Smooth muscle cell (in vitro differentiated cells): ENCODE results near the gene ERAL1. TPM values are rescaled to one million over a fixed set of nuclear protein-coding genes. Genes with fewer than 3 reads are reported as not detected.
"Not testable (repeated sequence)": the region's sequence is repeated elsewhere in the genome, so short reads cannot be mapped to it uniquely, and the experiment has no call there.

Experiments used
- DNase-seq: peaks from one replicate; lab custom pipeline; 2025; ENCODE audit not compliant: unreplicated experiment; lab: John Stamatoyannopoulos, UW
- H2AFZ ChIP-seq: fragments of 200-600 bp; sonication (generic); 2 replicates; pipeline ENCODE4 v1.6.0; 2016; ENCODE audit warnings: antibody characterized with exemption, low read depth, mild to moderate bottlenecking
- H3F3A ChIP-seq: fragments of 200-600 bp; sonication (generic); 2 replicates; pipeline ENCODE4 v1.6.0; 2017; ENCODE audit warnings: antibody characterized with exemption, low read depth
- H3K27ac ChIP-seq: fragments of 200-600 bp; sonication (generic); 2 replicates; pipeline ENCODE4 v1.5.1; 2016; ENCODE audit warnings: low read depth, mild to moderate bottlenecking
- H3K27me3 ChIP-seq: fragments of 200-600 bp; sonication (generic); 2 replicates; pipeline ENCODE4 v1.6.1; 2016; ENCODE audit warnings: low read depth, mild to moderate bottlenecking
- H3K36me3 ChIP-seq: fragments of 200-600 bp; sonication (generic); 2 replicates; pipeline ENCODE4 v1.5.1; 2016; ENCODE audit warnings: low read depth
- H3K4me1 ChIP-seq: fragments of 200-600 bp; sonication (generic); 2 replicates; pipeline ENCODE4 v1.5.1; 2016; ENCODE audit warnings: low read depth
- H3K4me2 ChIP-seq: fragments of 200-600 bp; sonication (generic); 2 replicates; pipeline ENCODE4 v1.6.0; 2016; ENCODE audit warnings: mild to moderate bottlenecking
- H3K4me3 ChIP-seq: fragments of 200-600 bp; sonication (generic); 2 replicates; pipeline ENCODE4 v1.5.1; 2016; ENCODE audit warnings: mild to moderate bottlenecking
- H3K79me2 ChIP-seq: fragments of 200-600 bp; sonication (generic); 2 replicates; pipeline ENCODE4 v1.6.0; 2016; ENCODE audit warnings: low read depth, mild to moderate bottlenecking
- H3K9ac ChIP-seq: fragments of 200-600 bp; sonication (generic); 2 replicates; pipeline ENCODE4 v1.6.0; 2016; ENCODE audit warnings: low read depth
- H3K9me3 ChIP-seq: fragments of 200-600 bp; sonication (generic); replicated peaks from 2 replicates; pipeline ENCODE4 v1.5.1; 2016; ENCODE audit warnings: low read depth
- H4K20me1 ChIP-seq: fragments of 200-600 bp; sonication (generic); 2 replicates; pipeline ENCODE4 v1.6.0; 2016; ENCODE audit warnings: low read depth
- WGBS: methylation state at CpG from one replicate; pipeline ENCODE4 v1.1.7; 2016; ENCODE audit warnings: low lambda C conversion rate; 5-methylcytosine and 5-hydroxymethylcytosine counted together
- polyA plus RNA-seq: library from polyadenylated mRNA; unstranded; fragments of >200 nt; fragmentation: Nextera tagmentation; extraction: Ambion mirVana; gene quantifications from 2 replicates; pipeline ENCODE4 v1.2.1, GENCODE V29; 2016
- total RNA-seq: library from RNA; depleted of rRNA; stranded (reverse); fragments of >200 nt; gene quantifications from 2 replicates; pipeline ENCODE4 v1.2.3, GENCODE V29; 2014
- TF ChIP-seq, protein P1 (sequence below): fragments of 200-600 bp; sonication (generic); IDR thresholded peaks from 2 replicates; pipeline ENCODE4 v1.5.1; 2017; ENCODE audit warnings: borderline replicate concordance, mild to moderate bottlenecking, antibody characterized with exemption; ENCODE audit not compliant: insufficient read depth, poor library complexity, severe bottlenecking

ERAL1 gene
- total and polyA plus RNA-seq, 2 experiments from 2014 or later, result 30.0 to 59.3 TPM

- no peaks in the 10 kb centered on the region for H3K4me1 ChIP-seq
- H3F3A ChIP-seq, result peaks cover 5% of the 10 kb centered on the region
- H3K36me3 ChIP-seq, result no peaks in the 10 kb centered on the region
- no peak overlapping the region for H3K27ac ChIP-seq
- TF ChIP-seq, protein P1, sequence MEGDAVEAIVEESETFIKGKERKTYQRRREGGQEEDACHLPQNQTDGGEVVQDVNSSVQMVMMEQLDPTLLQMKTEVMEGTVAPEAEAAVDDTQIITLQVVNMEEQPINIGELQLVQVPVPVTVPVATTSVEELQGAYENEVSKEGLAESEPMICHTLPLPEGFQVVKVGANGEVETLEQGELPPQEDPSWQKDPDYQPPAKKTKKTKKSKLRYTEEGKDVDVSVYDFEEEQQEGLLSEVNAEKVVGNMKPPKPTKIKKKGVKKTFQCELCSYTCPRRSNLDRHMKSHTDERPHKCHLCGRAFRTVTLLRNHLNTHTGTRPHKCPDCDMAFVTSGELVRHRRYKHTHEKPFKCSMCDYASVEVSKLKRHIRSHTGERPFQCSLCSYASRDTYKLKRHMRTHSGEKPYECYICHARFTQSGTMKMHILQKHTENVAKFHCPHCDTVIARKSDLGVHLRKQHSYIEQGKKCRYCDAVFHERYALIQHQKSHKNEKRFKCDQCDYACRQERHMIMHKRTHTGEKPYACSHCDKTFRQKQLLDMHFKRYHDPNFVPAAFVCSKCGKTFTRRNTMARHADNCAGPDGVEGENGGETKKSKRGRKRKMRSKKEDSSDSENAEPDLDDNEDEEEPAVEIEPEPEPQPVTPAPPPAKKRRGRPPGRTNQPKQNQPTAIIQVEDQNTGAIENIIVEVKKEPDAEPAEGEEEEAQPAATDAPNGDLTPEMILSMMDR, result no peak
- H3K79me2 ChIP-seq, result no peaks in the 10 kb centered on the region
- no peak overlapping the region for H2AFZ ChIP-seq
- no peaks in the 10 kb centered on the region for H3K9me3 ChIP-seq
- no peak for DNase-seq
- no peak overlapping the region for H3K4me3 ChIP-seq
- H3K27me3 ChIP-seq, result no peaks in the 10 kb centered on the region
- no peaks in the 10 kb centered on the region for H4K20me1 ChIP-seq
- no peak overlapping the region for H3K4me2 ChIP-seq
- 86% methylated on average over 6 of the region's 6 CpGs for WGBS
- no peak overlapping the region for H3K9ac ChIP-seq
Measured at GRCh38 chr17:28871056-28871579, 16.3 kb downstream of the ERAL1 start.

DNA sequence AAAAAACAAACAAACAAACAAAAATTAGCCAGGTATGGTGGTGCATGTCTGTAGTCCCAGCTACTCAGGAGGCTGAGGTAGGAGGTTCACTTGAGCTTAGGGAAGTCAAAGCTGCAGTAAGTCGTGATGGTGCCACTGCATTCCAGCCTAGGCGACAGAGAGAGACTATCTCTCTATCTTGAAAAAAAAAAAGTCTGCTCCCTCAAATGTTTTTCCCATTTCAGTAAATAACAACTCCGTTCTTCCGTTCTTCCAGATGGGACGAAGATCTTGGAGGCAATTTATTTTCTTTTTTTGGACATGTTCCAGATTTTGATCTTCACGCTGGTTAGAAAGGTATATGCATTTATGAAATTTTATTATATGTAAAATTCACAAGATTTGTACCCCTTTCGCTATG lies 19.0 kb downstream of the ERAL1 start:
- no peaks in the 10 kb centered on the region for H3K27me3 ChIP-seq
- no peak overlapping the region for H3K27ac ChIP-seq
- no peak for DNase-seq
- no peaks in the 10 kb centered on the region for H3K79me2 ChIP-seq
- H2AFZ ChIP-seq, result no peak overlapping the region
- WGBS, result 94% methylated on average over 7 of the region's 7 CpGs
- no peak overlapping the region for H3K4me2 ChIP-seq
- H3K36me3 ChIP-seq, result no peaks in the 10 kb centered on the region
- no peaks in the 10 kb centered on the region for H3K4me1 ChIP-seq
- H3K4me3 ChIP-seq, result no peak overlapping the region
- H3K9me3 ChIP-seq, result no peaks in the 10 kb centered on the region
- no peaks in the 10 kb centered on the region for H4K20me1 ChIP-seq
- H3F3A ChIP-seq, result peaks cover 5% of the 10 kb centered on the region
- TF ChIP-seq, protein P1, result no peak
- no peak overlapping the region for H3K9ac ChIP-seq

- Histone ChIP-seq H2AFZ (no peak overlapping the region), H3K4me2 (no peak overlapping the region), H4K20me1 (no peaks in the 10 kb centered on the region), H3F3A (peaks cover 5% of the 10 kb centered on the region), H3K79me2 (no peaks in the 10 kb centered on the region), H3K9ac (no peak overlapping the region), H3K27me3 (no peaks in the 10 kb centered on the region), H3K27ac (no peak overlapping the region), H3K36me3 (no peaks in the 10 kb centered on the region), H3K4me1 (no peaks in the 10 kb centered on the region), H3K4me3 (no peak overlapping the region), H3K9me3 (no peaks in the 10 kb centered on the region)
- WGBS, result 97% methylated on average over 3 of the region's 3 CpGs
- DNase-seq, result no peak
- TF ChIP-seq, protein P1, result no peak
Measured at GRCh38 chr17:28874750-28875149, 19.9 kb downstream of the ERAL1 start.

- WGBS, result 92% methylated on average over 1 of the region's 1 CpG
- no peaks in the 10 kb centered on the region for H3K9me3 ChIP-seq
- no peak overlapping the region for H2AFZ ChIP-seq
- H4K20me1 ChIP-seq, result no peaks in the 10 kb centered on the region
- H3K27me3 ChIP-seq, result no peaks in the 10 kb centered on the region
- no peaks in the 10 kb centered on the region for H3K79me2 ChIP-seq
- no peak overlapping the region for H3K27ac ChIP-seq
- H3K4me1 ChIP-seq, result no peaks in the 10 kb centered on the region
- H3K4me3 ChIP-seq, result no peak overlapping the region
- no peak for DNase-seq
- no peak overlapping the region for H3K9ac ChIP-seq
- TF ChIP-seq, protein P1, result no peak
- peaks cover 4% of the 10 kb centered on the region for H3F3A ChIP-seq
- H3K4me2 ChIP-seq, result no peak overlapping the region
- no peaks in the 10 kb centered on the region for H3K36me3 ChIP-seq
Measured at GRCh38 chr17:28875848-28876550, 21.2 kb downstream of the ERAL1 start.

- WGBS, result 97% methylated on average over 6 of the region's 6 CpGs
- not testable (repeated sequence) for H3K4me3 ChIP-seq, H3K27me3 ChIP-seq, H3K9ac ChIP-seq, H3K9me3 ChIP-seq, H4K20me1 ChIP-seq, DNase-seq, H3K27ac ChIP-seq, H3K36me3 ChIP-seq, H3K4me1 ChIP-seq, H2AFZ ChIP-seq, H3K79me2 ChIP-seq, H3F3A ChIP-seq, H3K4me2 ChIP-seq
Measured at GRCh38 chr17:28877150-28877711, 22.4 kb downstream of the ERAL1 start.
